Measurements from ENCODE around the gene VPS26C. TPM values are rescaled to one million over a fixed set of nuclear protein-coding genes. Genes with fewer than 3 reads are reported as not detected.

Gene VPS26C
- total RNA-seq, 1 experiment from 2014 or later = 62.8 TPM

DNA sequence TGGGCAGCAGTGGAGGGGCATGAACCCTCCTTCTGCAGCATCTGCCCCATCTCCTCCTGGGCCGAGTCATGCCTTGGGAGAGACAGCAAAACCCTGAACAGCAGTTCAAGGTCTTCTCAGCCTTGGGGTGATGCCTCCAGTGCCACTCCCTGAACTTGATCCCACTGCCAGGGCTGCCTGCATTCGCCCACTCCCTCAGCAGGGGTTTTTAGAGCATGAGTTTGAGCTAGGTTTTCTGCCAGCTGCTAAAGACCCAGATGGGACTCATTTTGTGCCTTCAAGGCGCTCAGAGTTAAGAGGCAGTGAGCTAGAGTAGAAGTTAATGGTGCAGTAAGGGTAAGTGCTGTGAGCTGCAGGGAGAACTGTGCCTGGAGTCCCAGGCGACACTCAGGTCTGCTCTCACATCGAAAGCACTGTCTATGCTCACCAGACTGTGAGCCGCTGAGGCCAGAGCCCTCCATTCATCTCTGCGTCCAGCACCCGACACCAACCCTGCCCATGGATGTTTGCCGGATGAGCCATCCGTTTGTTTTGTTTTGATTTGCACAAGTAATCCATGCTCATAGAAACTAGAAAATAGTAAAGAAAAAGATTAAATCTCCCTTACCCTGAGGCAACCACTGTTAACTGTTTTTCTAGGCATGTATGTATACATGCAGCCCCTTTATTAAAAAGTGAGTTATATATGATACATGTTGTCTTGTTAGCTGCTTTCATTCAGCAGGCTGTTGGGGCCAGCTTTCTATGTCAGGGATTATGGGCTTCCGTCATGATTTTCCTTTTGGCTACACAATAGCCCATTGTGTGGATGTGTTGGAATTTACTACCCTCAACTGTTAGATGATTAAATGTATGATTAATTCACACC, 67.8 kb downstream of the VPS26C start:
- CTCF ChIA-PET = no interaction called here
- Mint-ChIP-seq H3K27ac (no peak overlapping the region), H3K27me3 (ENCODE audit: low read depth) (no peaks in the 10 kb centered on the region), H3K4me3 (no peak overlapping the region), H3K9me3 (no peaks in the 10 kb centered on the region), H3K36me3 (peaks cover 9% of the 10 kb centered on the region), H3K4me1 (peaks cover 13% of the 10 kb centered on the region)
- TF ChIP-seq ETV6 (CRISPR knock-in tag; IDR thresholded peaks at IDR 0.05) = no peak
- TF ChIP-seq, protein P1, sequence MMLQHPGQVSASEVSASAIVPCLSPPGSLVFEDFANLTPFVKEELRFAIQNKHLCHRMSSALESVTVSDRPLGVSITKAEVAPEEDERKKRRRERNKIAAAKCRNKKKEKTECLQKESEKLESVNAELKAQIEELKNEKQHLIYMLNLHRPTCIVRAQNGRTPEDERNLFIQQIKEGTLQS (CRISPR knock-in tag; conservative IDR thresholded peaks at IDR 0.05) = no peak
- TF ChIP-seq, protein P2, sequence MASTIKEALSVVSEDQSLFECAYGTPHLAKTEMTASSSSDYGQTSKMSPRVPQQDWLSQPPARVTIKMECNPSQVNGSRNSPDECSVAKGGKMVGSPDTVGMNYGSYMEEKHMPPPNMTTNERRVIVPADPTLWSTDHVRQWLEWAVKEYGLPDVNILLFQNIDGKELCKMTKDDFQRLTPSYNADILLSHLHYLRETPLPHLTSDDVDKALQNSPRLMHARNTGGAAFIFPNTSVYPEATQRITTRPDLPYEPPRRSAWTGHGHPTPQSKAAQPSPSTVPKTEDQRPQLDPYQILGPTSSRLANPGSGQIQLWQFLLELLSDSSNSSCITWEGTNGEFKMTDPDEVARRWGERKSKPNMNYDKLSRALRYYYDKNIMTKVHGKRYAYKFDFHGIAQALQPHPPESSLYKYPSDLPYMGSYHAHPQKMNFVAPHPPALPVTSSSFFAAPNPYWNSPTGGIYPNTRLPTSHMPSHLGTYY (CRISPR knock-in tag; IDR thresholded peaks at IDR 0.05) = no peak
- POLR2A ChIA-PET = no interaction called here
- no peak for DNase-seq (ENCODE audit: low spot score)
- no peak for ATAC-seq

DNA sequence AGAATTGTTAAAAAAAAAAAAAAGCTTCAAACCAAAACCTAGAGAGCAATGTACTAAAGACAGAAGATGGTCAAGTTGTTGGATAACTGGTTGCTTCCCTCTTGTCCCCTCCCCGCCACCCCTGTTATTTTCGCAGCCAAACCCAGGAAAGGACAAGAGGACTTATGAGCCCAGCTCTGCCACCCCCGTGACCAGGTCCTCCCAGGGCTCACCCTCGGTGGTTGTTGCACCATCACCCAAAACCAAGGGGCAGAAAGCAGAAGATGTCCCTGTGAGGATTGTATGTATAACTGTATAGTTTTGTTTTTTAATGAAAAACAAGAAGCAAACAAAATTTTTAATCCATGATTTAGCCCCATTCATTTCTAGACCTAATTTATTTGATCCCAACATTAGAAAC, 69.4 kb downstream of the VPS26C start:
- no peaks in the 10 kb centered on the region for H3K27me3 Mint-ChIP-seq (ENCODE audit: low read depth)
- CTCF ChIA-PET = no interaction called here

DNA sequence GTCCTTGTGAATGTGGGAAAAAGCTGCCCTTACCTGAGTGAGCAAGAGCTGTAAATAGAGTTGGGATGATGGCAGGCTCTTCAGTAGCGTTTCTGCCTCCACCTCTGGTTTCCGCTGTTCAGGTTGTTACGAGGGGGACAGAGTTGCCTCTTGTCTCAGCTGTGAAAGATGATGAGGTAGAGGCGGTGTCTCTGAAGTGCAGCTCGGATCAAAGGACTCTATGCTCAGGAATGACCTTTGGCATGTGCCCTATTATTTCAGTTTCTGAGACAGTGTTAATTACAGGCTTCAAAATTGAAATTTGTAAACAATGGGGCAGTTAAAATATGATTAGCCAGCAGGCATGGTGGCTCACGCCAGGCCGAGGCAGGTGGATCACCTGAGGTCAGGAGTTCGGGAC, 70.3 kb downstream of the VPS26C start:
- H3K9me3 Mint-ChIP-seq = no peaks in the 10 kb centered on the region
- TF ChIP-seq, protein P3, sequence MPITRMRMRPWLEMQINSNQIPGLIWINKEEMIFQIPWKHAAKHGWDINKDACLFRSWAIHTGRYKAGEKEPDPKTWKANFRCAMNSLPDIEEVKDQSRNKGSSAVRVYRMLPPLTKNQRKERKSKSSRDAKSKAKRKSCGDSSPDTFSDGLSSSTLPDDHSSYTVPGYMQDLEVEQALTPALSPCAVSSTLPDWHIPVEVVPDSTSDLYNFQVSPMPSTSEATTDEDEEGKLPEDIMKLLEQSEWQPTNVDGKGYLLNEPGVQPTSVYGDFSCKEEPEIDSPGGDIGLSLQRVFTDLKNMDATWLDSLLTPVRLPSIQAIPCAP (CRISPR knock-in tag; IDR thresholded peaks at IDR 0.05) = no peak
- TF ChIP-seq, protein P4, sequence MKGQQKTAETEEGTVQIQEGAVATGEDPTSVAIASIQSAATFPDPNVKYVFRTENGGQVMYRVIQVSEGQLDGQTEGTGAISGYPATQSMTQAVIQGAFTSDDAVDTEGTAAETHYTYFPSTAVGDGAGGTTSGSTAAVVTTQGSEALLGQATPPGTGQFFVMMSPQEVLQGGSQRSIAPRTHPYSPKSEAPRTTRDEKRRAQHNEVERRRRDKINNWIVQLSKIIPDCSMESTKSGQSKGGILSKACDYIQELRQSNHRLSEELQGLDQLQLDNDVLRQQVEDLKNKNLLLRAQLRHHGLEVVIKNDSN (CRISPR knock-in tag; IDR thresholded peaks at IDR 0.05) = no peak
- TF ChIP-seq ZNF121 (CRISPR knock-in tag; IDR thresholded peaks at IDR 0.05) (no peak), TP53 (CRISPR knock-in tag; IDR thresholded peaks at IDR 0.05) (no peak), MXD4 (CRISPR knock-in tag; IDR thresholded peaks at IDR 0.05; ENCODE audit: borderline replicate concordance) (no peak)
- TF ChIP-seq, protein P5, sequence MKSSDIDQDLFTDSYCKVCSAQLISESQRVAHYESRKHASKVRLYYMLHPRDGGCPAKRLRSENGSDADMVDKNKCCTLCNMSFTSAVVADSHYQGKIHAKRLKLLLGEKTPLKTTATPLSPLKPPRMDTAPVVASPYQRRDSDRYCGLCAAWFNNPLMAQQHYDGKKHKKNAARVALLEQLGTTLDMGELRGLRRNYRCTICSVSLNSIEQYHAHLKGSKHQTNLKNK (CRISPR knock-in tag; IDR thresholded peaks at IDR 0.05) = no peak
- TF ChIP-seq, protein P6, sequence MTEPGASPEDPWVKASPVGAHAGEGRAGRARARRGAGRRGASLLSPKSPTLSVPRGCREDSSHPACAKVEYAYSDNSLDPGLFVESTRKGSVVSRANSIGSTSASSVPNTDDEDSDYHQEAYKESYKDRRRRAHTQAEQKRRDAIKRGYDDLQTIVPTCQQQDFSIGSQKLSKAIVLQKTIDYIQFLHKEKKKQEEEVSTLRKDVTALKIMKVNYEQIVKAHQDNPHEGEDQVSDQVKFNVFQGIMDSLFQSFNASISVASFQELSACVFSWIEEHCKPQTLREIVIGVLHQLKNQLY (CRISPR knock-in tag; IDR thresholded peaks at IDR 0.05) = no peak
- TF ChIP-seq, protein P1 (CRISPR knock-in tag; conservative IDR thresholded peaks at IDR 0.05) = no peak
- TF ChIP-seq, protein P7, sequence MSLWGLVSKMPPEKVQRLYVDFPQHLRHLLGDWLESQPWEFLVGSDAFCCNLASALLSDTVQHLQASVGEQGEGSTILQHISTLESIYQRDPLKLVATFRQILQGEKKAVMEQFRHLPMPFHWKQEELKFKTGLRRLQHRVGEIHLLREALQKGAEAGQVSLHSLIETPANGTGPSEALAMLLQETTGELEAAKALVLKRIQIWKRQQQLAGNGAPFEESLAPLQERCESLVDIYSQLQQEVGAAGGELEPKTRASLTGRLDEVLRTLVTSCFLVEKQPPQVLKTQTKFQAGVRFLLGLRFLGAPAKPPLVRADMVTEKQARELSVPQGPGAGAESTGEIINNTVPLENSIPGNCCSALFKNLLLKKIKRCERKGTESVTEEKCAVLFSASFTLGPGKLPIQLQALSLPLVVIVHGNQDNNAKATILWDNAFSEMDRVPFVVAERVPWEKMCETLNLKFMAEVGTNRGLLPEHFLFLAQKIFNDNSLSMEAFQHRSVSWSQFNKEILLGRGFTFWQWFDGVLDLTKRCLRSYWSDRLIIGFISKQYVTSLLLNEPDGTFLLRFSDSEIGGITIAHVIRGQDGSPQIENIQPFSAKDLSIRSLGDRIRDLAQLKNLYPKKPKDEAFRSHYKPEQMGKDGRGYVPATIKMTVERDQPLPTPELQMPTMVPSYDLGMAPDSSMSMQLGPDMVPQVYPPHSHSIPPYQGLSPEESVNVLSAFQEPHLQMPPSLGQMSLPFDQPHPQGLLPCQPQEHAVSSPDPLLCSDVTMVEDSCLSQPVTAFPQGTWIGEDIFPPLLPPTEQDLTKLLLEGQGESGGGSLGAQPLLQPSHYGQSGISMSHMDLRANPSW (CRISPR knock-in tag; conservative IDR thresholded peaks at IDR 0.05; ENCODE audit: low read depth) = no peak
- POLR2A ChIA-PET = no interaction called here
- DNase-seq (ENCODE audit: low spot score) = no peak
- peaks cover 14% of the 10 kb centered on the region for H3K4me1 Mint-ChIP-seq
- no peak overlapping the region for H3K4me3 Mint-ChIP-seq
- H3K27ac Mint-ChIP-seq = no peak overlapping the region
- CTCF ChIA-PET = no interaction called here
- no peak for ATAC-seq
- no peaks in the 10 kb centered on the region for H3K27me3 Mint-ChIP-seq (ENCODE audit: low read depth)
- peaks cover 6% of the 10 kb centered on the region; the same call in 1 of the 2 replicates for H3K36me3 Mint-ChIP-seq

More for the DNA sequence above, 69.4 kb downstream of the VPS26C start:
- Mint-ChIP-seq H3K27ac (no peak overlapping the region), H3K36me3 (peaks cover 6% of the 10 kb centered on the region; the same call in 1 of the 2 replicates), H3K4me3 (no peak overlapping the region), H3K4me1 (peaks cover 20% of the 10 kb centered on the region), H3K9me3 (no peaks in the 10 kb centered on the region)
- DNase-seq (ENCODE audit: low spot score) (no peak), ATAC-seq (no peak)
- TF ChIP-seq CBFB (CRISPR knock-in tag; IDR thresholded peaks at IDR 0.05; ENCODE audit: low read depth) = no peak
- no peak for TF ChIP-seq TP53 (CRISPR knock-in tag; IDR thresholded peaks at IDR 0.05)
- TF ChIP-seq NFE2L1 (CRISPR knock-in tag; IDR thresholded peaks at IDR 0.05) = no peak
- no peak for TF ChIP-seq ATF1 (CRISPR knock-in tag; IDR thresholded peaks at IDR 0.05)
- no peak for TF ChIP-seq ZNF671 (CRISPR knock-in tag; IDR thresholded peaks at IDR 0.05)
- TF ChIP-seq CREM (CRISPR knock-in tag; IDR thresholded peaks at IDR 0.05) = no peak
- no peak for TF ChIP-seq GRHL2 (CRISPR knock-in tag; IDR thresholded peaks at IDR 0.05; ENCODE audit: insufficient replicate concordance, severe bottlenecking)
- TF ChIP-seq, protein P8, sequence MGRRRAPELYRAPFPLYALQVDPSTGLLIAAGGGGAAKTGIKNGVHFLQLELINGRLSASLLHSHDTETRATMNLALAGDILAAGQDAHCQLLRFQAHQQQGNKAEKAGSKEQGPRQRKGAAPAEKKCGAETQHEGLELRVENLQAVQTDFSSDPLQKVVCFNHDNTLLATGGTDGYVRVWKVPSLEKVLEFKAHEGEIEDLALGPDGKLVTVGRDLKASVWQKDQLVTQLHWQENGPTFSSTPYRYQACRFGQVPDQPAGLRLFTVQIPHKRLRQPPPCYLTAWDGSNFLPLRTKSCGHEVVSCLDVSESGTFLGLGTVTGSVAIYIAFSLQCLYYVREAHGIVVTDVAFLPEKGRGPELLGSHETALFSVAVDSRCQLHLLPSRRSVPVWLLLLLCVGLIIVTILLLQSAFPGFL (CRISPR knock-in tag; IDR thresholded peaks at IDR 0.05; ENCODE audit: borderline replicate concordance) = no peak
- no peak for TF ChIP-seq ZNF423 (CRISPR knock-in tag; IDR thresholded peaks at IDR 0.05)
- no peak for TF ChIP-seq ZBTB21 (CRISPR knock-in tag; IDR thresholded peaks at IDR 0.05; ENCODE audit: borderline replicate concordance)
- no peak for TF ChIP-seq TEAD1 (CRISPR knock-in tag; IDR thresholded peaks at IDR 0.05)
- no peak for TF ChIP-seq SOX15 (CRISPR knock-in tag; IDR thresholded peaks at IDR 0.05)
- no peak for TF ChIP-seq ZNF121 (CRISPR knock-in tag; IDR thresholded peaks at IDR 0.05)
- no peak for TF ChIP-seq MXD4 (CRISPR knock-in tag; IDR thresholded peaks at IDR 0.05; ENCODE audit: borderline replicate concordance)
- POLR2A ChIA-PET = no interaction called here
